ENCODE data around the gene CRIM1.

Gene CRIM1

DNA sequence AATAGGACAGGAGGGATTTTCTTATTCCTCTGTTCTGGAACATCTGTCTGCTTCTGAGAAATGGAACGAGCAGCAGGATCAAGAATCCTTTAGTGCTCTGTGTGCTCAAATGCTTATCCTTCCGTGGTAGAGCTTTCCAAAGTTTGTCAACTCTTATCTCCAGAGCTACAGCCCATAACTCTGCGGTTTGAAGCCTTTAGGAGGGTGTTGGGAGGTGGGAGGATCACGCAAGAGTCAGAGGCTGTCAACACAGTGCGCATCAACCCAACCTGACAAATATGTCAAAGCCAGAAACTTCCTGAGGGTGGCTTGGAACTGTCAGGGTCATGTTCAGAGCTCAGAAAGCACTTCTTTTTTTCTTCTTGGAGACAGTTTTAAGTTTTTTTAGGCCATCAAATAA lies 95.9 kb downstream of the CRIM1 start:
- Mint-ChIP-seq H3K4me1 (no peaks in the 10 kb centered on the region), H3K27ac (ENCODE audit: low read depth) (no peak overlapping the region), H3K9me3 (no peaks in the 10 kb centered on the region), H3K27me3 (no peaks in the 10 kb centered on the region), H3K36me3 (ENCODE audit: insufficient read depth) (no peaks in the 10 kb centered on the region), H3K4me3 (no peak overlapping the region)
- no peak for ATAC-seq (replicated peaks; ENCODE audit: extremely low read depth, poor library complexity, severe bottlenecking)
- no peak for DNase-seq (ENCODE audit: low spot score in 2 of 2)

DNA sequence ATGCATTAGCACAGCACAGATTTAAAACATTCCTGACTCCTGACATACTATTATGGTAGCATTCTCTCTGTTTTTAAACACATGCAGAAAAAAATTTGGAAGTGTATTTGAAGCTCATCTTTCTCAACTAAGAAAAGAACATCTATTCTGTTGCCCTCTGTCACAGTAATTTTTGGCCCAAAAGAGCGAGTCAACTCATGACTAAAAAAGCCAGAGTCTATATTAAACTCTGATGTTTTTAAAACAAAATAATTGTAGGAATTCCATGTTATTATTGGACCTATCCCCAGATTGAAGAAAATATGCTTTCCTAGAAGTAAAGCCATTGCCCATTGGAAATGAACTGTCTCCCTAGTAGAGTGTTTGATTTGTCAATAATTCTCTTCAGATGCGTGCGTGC lies 96.7 kb downstream of the CRIM1 start:
- no peak for ATAC-seq (replicated peaks; ENCODE audit: extremely low read depth, poor library complexity, severe bottlenecking)
- Mint-ChIP-seq H3K27ac (ENCODE audit: low read depth) (no peak overlapping the region), H3K9me3 (no peaks in the 10 kb centered on the region), H3K36me3 (ENCODE audit: insufficient read depth) (no peaks in the 10 kb centered on the region), H3K27me3 (no peaks in the 10 kb centered on the region), H3K4me1 (no peaks in the 10 kb centered on the region), H3K4me3 (no peak overlapping the region)
- DNase-seq (ENCODE audit: low spot score in 2 of 2), result no peak

DNA sequence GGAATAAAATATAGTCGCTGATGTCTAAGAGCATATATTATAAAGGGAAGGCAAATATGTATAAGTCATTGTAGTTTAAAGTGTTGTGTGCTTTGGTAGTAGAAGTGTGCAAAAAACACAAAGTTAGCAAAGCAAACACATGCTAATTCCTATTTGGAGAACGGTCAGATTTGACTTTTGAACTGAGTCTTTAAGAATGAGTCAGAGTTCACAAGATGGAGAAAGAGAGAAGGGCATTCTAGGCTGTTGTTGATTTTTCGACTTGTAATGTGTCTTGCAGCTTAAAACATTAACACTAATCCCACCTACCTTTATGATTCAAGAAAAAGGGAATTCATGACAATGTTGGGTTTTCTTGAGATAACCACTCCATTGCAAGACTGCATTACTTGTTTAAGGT lies 98.1 kb downstream of the CRIM1 start:
- H3K4me3 Mint-ChIP-seq, result no peak overlapping the region
- no peaks in the 10 kb centered on the region for H3K36me3 Mint-ChIP-seq (ENCODE audit: insufficient read depth)
- no peaks in the 10 kb centered on the region for H3K4me1 Mint-ChIP-seq
- ATAC-seq (replicated peaks; ENCODE audit: extremely low read depth, poor library complexity, severe bottlenecking), result no peak
- no peaks in the 10 kb centered on the region for H3K9me3 Mint-ChIP-seq
- DNase-seq (ENCODE audit: low spot score in 2 of 2), result no peak
- no peaks in the 10 kb centered on the region for H3K27me3 Mint-ChIP-seq
- H3K27ac Mint-ChIP-seq (ENCODE audit: low read depth), result no peak overlapping the region

DNA sequence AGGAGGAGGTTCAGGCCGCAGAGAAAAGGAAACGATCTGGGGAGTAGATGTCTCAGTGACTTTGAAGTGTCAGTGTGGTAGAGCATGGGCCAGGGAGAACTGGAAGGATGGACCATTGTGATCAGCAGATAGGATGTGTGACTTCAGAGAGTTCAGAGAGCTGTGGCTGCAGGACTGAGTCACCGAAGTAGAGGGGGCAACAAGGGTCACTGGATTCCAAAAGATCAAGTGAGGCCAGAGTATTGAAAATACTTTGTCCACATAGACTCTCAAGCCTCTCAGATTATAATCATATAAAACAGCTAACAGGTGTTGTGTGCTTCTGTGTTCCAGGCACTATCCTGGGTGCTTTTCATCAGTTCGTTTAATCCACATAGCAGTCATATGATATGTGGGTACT lies 99.4 kb downstream of the CRIM1 start:
- no peak overlapping the region for H3K4me3 Mint-ChIP-seq
- H3K36me3 Mint-ChIP-seq (ENCODE audit: insufficient read depth), result no peaks in the 10 kb centered on the region
- no peaks in the 10 kb centered on the region for H3K27me3 Mint-ChIP-seq
- H3K9me3 Mint-ChIP-seq, result no peaks in the 10 kb centered on the region
- no peak for DNase-seq (ENCODE audit: low spot score in 2 of 2)
- H3K4me1 Mint-ChIP-seq, result no peaks in the 10 kb centered on the region
- ATAC-seq (replicated peaks; ENCODE audit: extremely low read depth, poor library complexity, severe bottlenecking), result no peak
- no peak overlapping the region for H3K27ac Mint-ChIP-seq (ENCODE audit: low read depth)

DNA sequence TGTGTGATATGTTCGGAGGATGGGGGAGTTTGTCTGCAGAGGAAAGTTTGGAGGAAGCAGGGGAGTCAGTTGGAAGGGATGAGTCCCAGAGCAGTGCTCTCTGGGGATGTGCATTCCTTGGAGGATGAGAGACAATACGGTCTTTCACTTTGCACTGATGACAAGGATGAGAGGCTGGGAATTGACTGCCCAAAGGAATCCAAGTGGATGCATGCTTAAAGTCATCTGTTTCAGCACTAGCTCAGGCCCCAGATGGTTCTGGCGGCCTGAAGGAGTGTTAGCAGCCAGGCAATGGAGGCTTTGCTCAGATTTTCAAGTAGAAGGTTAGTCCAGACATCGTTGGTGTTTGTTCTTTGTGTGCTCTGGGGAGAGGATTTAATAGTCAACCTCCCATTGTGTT lies 100.2 kb downstream of the CRIM1 start:
- Mint-ChIP-seq H3K9me3 (no peaks in the 10 kb centered on the region), H3K27ac (ENCODE audit: low read depth) (no peak overlapping the region), H3K4me1 (no peaks in the 10 kb centered on the region), H3K4me3 (no peak overlapping the region), H3K27me3 (no peaks in the 10 kb centered on the region), H3K36me3 (ENCODE audit: insufficient read depth) (no peaks in the 10 kb centered on the region)
- no peak for ATAC-seq (replicated peaks; ENCODE audit: extremely low read depth, poor library complexity, severe bottlenecking)
- no peak for DNase-seq (ENCODE audit: low spot score in 2 of 2)

DNA sequence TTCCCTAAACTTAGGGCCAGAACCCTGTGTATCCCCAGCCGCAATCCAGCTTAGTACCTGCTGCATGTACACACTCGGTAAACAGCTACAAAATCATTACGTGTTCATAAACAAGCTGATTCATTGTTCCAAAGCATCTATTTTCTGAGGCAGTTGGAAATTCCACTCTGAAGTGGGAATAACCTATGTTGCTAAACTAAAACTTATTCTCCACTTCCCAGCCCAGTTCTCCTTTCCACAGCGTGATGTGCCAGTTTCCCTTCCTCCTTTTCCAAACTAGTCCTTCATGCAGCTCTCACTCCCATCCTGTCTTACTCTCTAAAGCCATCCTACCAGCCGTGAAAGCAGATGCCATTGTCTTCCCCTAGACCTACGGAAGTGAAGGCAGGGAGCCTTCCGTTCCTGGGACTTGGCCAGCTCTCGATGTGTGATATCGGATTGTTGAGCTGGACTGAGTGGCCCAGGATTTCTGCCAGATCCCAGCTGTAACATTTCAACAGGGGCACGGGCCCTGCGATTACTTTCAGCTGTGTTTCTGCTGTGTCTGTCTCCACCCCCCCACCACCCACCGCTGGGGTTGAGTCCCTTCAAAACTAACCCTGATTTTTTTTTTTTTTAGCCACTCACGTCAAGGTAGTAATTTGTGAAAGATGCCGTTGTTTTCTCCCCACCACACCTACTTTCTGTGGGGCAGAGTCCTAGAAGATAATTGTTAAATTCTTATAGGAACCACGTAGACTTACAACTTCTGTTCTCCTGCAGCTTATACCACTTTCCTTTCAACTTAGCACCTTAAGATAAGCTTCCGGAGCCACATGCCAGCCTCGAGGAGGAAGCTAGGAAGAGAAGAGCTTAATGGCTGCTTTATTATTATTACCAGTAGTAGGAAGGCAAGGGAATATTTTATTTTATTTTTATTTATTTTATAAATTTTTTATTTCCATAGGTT lies 100.9 kb downstream of the CRIM1 start:
- no peaks in the 10 kb centered on the region for H3K36me3 Mint-ChIP-seq (ENCODE audit: insufficient read depth)
- no peak overlapping the region for H3K4me3 Mint-ChIP-seq
- no peaks in the 10 kb centered on the region for H3K4me1 Mint-ChIP-seq
- H3K27ac Mint-ChIP-seq (ENCODE audit: low read depth), result no peak overlapping the region
- ATAC-seq (replicated peaks; ENCODE audit: extremely low read depth, poor library complexity, severe bottlenecking) (no peak), DNase-seq (ENCODE audit: low spot score in 2 of 2) (no peak)
- no peaks in the 10 kb centered on the region for H3K27me3 Mint-ChIP-seq
- no peaks in the 10 kb centered on the region for H3K9me3 Mint-ChIP-seq

DNA sequence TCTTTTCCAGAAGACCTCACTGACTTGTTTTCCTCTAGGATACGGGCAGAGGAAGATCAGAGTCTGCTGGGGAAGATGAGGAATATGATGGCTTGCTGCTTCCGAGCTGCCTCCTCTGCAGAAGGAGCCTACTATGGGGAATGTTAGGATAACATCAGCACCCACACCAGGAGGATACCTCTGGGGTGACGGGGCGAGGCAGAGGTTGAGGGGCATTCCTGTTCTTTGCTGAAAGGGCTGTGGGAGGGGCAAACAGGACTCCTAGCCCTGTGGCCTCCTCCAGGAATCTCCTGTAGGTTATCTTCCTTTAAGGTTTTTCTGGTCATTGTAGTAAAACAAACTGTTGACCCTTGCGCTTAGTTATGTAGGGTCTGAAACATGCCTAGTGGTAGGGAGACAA lies 102.5 kb downstream of the CRIM1 start:
- Mint-ChIP-seq H3K36me3 (ENCODE audit: insufficient read depth) (no peaks in the 10 kb centered on the region), H3K9me3 (no peaks in the 10 kb centered on the region), H3K4me1 (no peaks in the 10 kb centered on the region), H3K4me3 (no peak overlapping the region), H3K27me3 (no peaks in the 10 kb centered on the region), H3K27ac (ENCODE audit: low read depth) (no peak overlapping the region)
- ATAC-seq (replicated peaks; ENCODE audit: extremely low read depth, poor library complexity, severe bottlenecking) (no peak), DNase-seq (ENCODE audit: low spot score in 2 of 2) (no peak)

DNA sequence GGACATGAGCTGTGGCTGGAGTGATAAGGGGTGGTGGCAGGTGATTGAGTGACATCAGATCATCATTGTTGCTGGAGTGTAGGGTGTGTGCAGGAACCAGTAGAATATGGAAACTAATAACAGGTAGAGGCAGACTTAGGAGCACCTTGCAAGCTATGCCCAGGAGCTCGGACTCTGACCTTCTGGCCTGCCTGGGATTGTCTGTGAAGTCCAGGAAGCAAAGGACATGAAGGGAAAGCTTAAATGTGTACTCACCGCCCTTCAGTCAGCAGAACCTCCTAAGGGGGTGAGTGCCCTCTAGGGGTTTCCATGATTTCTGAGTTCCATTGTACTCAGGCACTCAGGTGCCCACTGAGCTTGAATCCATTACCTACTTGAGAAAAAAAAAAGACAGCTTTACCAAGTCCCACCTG lies 104.2 kb downstream of the CRIM1 start:
- no peak overlapping the region for H3K4me3 Mint-ChIP-seq

DNA sequence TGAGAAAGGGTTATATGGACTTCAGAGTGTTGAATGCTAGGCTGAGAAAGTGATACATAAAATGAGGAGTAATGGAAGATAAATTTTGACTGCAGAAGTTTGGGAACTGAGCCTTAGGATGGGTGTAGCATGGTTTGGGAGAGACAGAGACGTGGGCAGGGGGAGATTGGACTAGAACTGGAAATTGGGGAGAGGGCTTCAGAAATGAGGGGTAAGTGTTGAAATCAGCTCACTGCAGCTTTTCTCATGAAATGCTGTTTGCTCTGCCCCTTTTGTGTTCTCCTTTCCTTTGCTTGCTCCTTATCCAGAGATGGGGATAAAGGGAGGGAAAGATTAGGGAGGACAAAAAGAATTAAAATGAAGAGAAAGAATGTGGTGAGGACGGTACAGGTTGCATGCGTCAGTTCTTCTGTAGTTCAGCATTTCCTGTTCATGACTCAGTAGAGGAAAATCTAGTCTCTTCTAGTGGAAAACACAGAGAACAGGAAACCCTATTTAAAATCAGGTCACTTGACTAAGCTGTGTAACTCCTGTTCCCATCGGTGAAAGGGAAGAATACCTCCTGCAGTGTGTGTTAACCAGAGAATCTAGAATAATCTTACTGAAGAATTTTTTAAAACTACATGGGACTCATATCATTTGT lies 105.6 kb downstream of the CRIM1 start:
- no peak for ATAC-seq (replicated peaks; ENCODE audit: extremely low read depth, poor library complexity, severe bottlenecking)
- Mint-ChIP-seq H3K27me3 (no peaks in the 10 kb centered on the region), H3K4me3 (no peak overlapping the region), H3K36me3 (ENCODE audit: insufficient read depth) (no peaks in the 10 kb centered on the region), H3K4me1 (no peaks in the 10 kb centered on the region), H3K27ac (ENCODE audit: low read depth) (no peak overlapping the region), H3K9me3 (no peaks in the 10 kb centered on the region)
- no peak for DNase-seq (ENCODE audit: low spot score in 2 of 2)

More for the DNA sequence above, 104.2 kb downstream of the CRIM1 start:
- no peaks in the 10 kb centered on the region for H3K9me3 Mint-ChIP-seq
- no peak for DNase-seq (ENCODE audit: low spot score in 2 of 2)
- H3K36me3 Mint-ChIP-seq (ENCODE audit: insufficient read depth), result no peaks in the 10 kb centered on the region
- H3K27me3 Mint-ChIP-seq, result no peaks in the 10 kb centered on the region
- H3K4me1 Mint-ChIP-seq, result no peaks in the 10 kb centered on the region
- H3K27ac Mint-ChIP-seq (ENCODE audit: low read depth), result no peak overlapping the region
- no peak for ATAC-seq (replicated peaks; ENCODE audit: extremely low read depth, poor library complexity, severe bottlenecking)

DNA sequence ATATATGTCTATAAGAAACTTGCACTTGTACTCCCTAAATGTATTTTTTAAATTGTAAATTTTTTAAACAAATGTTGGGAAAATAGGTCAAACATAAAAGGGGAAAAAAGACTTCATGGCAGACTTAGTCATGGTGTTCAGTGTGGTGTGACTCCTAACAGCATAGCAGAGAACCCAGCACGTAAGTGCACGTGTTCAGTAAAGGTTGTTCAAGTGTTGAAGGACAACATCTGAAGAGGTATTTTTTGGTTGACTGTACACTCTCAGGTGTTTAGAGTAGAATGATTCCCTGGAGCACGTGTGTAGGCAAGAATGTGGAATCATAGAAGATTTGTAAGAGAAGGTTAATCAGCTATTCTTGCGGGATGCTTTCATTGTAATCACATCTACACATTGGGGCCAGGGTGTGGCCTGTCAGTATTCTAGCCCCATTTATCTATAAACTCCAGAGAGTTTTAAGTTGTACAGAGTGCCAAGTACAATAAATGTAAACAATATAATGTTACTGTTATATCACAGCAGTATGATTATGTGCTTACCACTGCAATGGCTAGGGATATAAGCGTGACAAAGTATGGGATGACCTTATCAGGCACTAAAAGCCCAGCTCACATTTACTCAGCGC lies 106.8 kb downstream of the CRIM1 start:
- DNase-seq (ENCODE audit: low spot score in 2 of 2) (no peak), ATAC-seq (replicated peaks; ENCODE audit: extremely low read depth, poor library complexity, severe bottlenecking) (no peak)
- Mint-ChIP-seq H3K27me3 (no peaks in the 10 kb centered on the region), H3K4me3 (no peak overlapping the region), H3K9me3 (no peaks in the 10 kb centered on the region), H3K36me3 (ENCODE audit: insufficient read depth) (peaks cover 1% of the 10 kb centered on the region), H3K27ac (ENCODE audit: low read depth) (no peak overlapping the region), H3K4me1 (no peaks in the 10 kb centered on the region)

DNA sequence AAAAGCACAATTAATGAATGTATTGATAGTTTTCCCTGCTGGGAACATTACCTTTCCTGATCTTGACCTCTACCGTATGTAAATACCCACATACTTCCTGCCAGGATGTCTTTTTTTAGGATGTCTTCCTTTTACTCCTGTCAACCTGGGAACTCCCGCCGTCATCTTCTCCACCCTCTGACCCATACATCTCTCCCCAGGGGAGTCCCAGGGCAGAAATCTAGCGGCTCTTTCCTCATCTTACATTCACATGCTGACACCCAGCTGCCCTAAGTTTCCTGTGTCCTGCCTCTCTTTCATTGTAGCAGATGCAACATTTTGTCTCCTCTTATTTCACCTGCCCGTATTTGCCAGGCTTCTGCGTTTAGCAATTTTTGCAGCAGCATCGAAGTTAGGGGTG lies 107.8 kb downstream of the CRIM1 start:
- Mint-ChIP-seq H3K4me1 (no peaks in the 10 kb centered on the region), H3K27me3 (no peaks in the 10 kb centered on the region), H3K27ac (ENCODE audit: low read depth) (no peak overlapping the region), H3K9me3 (no peaks in the 10 kb centered on the region), H3K4me3 (no peak overlapping the region), H3K36me3 (ENCODE audit: insufficient read depth) (peaks cover 4% of the 10 kb centered on the region)
- DNase-seq (ENCODE audit: low spot score in 2 of 2) (no peak), ATAC-seq (replicated peaks; ENCODE audit: extremely low read depth, poor library complexity, severe bottlenecking) (no peak)

DNA sequence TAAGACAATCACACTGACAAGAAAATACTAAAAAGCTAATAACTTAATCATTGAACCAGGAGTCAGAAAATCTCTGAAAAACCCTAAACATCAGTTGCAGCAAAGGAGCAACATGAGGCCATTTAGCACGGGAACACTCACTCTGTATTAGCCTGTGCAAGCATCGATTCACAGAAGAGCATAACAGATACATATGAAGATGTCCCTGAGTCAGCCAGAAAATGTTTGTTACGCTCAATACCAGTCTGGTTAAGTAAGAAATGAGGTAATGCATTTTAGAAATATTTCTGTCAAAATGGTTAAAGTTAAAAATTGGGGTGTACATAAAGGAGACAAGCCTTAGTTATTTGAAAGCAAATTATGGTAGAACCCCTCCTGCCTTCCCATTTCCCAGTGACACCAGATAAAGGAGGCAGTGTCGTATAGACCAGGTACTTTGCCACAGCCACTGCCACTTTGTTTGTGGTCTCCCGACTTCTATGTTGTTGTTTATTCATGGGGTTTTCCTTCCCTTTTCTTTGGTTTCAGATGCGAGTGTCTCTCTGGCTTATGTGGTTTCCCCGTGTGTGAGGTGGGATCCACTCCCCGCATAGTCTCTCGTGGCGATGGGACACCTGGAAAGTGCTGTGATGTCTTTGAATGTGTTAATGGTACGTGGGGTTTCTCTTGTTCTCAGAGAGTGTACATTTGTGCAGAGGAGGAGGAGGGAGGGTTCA lies 108.6 kb downstream of the CRIM1 start:
- Mint-ChIP-seq H3K4me1 (no peaks in the 10 kb centered on the region), H3K9me3 (no peaks in the 10 kb centered on the region), H3K27ac (ENCODE audit: low read depth) (no peak overlapping the region), H3K4me3 (no peak overlapping the region), H3K27me3 (no peaks in the 10 kb centered on the region), H3K36me3 (ENCODE audit: insufficient read depth) (peaks cover 4% of the 10 kb centered on the region)
- no peak for DNase-seq (ENCODE audit: low spot score in 2 of 2)
- ATAC-seq (replicated peaks; ENCODE audit: extremely low read depth, poor library complexity, severe bottlenecking), result no peak

Measured in central memory CD8-positive, alpha-beta T cell (primary cell).